PFSK-1 (cell line): Measurements from ENCODE around the gene HTR1B.

Experiments used
- FOXP2 ChIP-seq: optimal IDR thresholded peaks from 2 replicates; pipeline ENCODE3; 2011; ENCODE audit warnings: borderline replicate concordance, control low read depth, inconsistent platforms; ENCODE audit not compliant: insufficient read depth; ENCODE audit errors: extremely low read length, extremely low read depth
- POLR2AphosphoS5 ChIP-seq: IDR thresholded peaks from 2 replicates; pipeline ENCODE4 v1.6.1; 2012; ENCODE audit warnings: low read depth, mild to moderate bottlenecking, control low read depth, low read length, moderate library complexity
- SIN3A ChIP-seq: IDR thresholded peaks from 2 replicates; pipeline ENCODE4 v1.6.1; 2012; ENCODE audit warnings: mild to moderate bottlenecking, low read length, moderate library complexity, borderline replicate concordance; ENCODE audit not compliant: insufficient read depth
- TAF1 ChIP-seq: IDR thresholded peaks from 2 replicates; pipeline ENCODE4 v1.6.1; 2012; ENCODE audit warnings: low read length, control low read depth, borderline replicate concordance; ENCODE audit not compliant: insufficient read depth
- TF ChIP-seq, protein P1 (sequence below), 2 experiments: IDR thresholded peaks; 2 replicates each; pipeline versions ENCODE4 v1.6.1 to v1.8.0; 2011 to 2012; ENCODE audit warnings: low read depth in 2 of 2, low read length in 2 of 2, control low read depth in 1 of 2, inconsistent platforms in 1 of 2, mild to moderate bottlenecking in 1 of 2, moderate library complexity in 1 of 2; ENCODE audit not compliant: insufficient read depth in 1 of 2

HTR1B gene

DNA sequence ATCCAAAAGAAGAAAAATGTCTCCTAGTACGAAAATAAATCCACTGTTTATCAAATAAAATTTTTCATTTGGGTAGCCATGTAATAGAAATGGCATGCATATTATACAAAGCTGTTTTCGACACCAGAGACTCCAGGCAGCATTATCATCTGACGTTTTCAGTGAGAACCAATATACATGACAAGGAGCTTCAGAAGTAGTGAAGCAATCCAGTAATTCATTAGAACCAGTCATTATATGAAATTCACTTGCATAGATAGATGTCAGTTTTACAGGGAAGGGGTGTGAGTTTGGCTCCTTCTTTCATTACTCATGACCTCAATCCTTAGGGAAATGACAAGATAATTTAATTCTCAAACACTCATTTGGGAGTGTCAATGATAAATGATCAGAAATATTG, 14.7 kb downstream of the HTR1B start:
- TF ChIP-seq TAF1 = no peak
- TF ChIP-seq, protein P1, sequence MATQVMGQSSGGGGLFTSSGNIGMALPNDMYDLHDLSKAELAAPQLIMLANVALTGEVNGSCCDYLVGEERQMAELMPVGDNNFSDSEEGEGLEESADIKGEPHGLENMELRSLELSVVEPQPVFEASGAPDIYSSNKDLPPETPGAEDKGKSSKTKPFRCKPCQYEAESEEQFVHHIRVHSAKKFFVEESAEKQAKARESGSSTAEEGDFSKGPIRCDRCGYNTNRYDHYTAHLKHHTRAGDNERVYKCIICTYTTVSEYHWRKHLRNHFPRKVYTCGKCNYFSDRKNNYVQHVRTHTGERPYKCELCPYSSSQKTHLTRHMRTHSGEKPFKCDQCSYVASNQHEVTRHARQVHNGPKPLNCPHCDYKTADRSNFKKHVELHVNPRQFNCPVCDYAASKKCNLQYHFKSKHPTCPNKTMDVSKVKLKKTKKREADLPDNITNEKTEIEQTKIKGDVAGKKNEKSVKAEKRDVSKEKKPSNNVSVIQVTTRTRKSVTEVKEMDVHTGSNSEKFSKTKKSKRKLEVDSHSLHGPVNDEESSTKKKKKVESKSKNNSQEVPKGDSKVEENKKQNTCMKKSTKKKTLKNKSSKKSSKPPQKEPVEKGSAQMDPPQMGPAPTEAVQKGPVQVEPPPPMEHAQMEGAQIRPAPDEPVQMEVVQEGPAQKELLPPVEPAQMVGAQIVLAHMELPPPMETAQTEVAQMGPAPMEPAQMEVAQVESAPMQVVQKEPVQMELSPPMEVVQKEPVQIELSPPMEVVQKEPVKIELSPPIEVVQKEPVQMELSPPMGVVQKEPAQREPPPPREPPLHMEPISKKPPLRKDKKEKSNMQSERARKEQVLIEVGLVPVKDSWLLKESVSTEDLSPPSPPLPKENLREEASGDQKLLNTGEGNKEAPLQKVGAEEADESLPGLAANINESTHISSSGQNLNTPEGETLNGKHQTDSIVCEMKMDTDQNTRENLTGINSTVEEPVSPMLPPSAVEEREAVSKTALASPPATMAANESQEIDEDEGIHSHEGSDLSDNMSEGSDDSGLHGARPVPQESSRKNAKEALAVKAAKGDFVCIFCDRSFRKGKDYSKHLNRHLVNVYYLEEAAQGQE (IDR thresholded peaks at IDR 0.05; ENCODE audit: insufficient read depth in 1 of 2, low read depth in 2 of 2, low read length in 2 of 2) = no peak
- TF ChIP-seq FOXP2 = no peak
- TF ChIP-seq SIN3A = no peak
- no peak for TF ChIP-seq POLR2AphosphoS5

DNA sequence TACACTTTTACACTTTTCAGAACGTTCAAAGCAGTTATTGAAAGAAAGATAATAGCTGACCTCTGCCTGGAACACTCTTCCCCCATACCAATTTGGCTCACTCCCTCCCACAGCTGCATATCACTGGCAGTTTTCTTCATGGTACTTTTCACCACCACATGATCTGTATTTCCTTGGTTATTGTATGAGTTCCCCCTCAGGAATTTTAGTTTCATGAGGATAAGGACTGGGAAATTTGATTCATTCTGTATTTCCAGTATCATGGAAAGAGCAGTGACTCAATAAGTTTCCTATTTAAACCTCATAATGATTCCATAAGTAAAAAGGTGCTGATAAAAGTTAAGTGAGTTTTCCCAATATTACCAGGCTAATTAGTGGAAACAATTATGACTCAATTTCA, 16.0 kb downstream of the HTR1B start:
- TF ChIP-seq POLR2AphosphoS5 = no peak
- TF ChIP-seq SIN3A = no peak
- TF ChIP-seq, protein P1 (IDR thresholded peaks at IDR 0.05; ENCODE audit: insufficient read depth in 1 of 2, low read depth in 2 of 2, low read length in 2 of 2) = no peak
- TF ChIP-seq FOXP2 = no peak
- no peak for TF ChIP-seq TAF1

DNA sequence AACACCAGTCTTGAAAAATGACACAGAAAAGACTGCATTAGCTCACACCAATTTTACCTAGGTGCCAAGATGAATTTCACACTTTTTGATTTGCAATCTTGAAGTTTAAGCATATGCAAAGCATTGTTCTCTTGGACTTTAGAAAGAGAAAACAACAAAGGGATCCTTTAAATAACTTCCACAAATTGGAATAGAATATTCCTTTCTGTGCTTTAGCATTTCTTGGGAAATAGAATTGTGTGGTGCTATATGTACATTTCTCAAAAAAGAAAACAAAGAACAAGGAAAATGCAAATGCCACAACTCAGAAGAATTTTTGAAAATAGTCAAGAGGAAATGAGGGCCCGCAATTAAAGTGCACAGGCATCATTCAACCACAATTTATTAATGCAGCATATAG, 17.0 kb downstream of the HTR1B start:
- TF ChIP-seq POLR2AphosphoS5 (no peak), TAF1 (no peak), SIN3A (no peak), FOXP2 (no peak)
- TF ChIP-seq, protein P1 (IDR thresholded peaks at IDR 0.05; ENCODE audit: insufficient read depth in 1 of 2, low read depth in 2 of 2, low read length in 2 of 2) = no peak

DNA sequence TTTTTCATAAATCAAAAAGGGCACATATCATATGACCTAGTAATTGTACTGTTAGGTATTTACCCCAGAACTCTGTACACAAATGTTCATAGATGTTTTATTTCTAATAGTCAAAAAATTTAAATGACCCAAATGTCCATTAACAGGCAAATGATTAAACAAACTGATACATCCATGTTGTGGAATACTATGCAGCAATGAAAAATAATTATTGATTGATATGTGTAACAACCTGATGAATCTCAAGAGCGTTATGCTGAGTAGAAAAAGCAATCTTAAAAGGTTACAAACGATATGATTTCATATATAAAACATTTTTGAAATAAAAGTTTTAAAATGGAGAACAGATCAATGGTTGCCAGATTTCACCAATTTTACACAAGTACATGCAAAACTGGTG, 18.1 kb downstream of the HTR1B start:
- TF ChIP-seq POLR2AphosphoS5 (no peak), FOXP2 (no peak), SIN3A (no peak), TAF1 (no peak)
- TF ChIP-seq, protein P1 (IDR thresholded peaks at IDR 0.05; ENCODE audit: insufficient read depth in 1 of 2, low read depth in 2 of 2, low read length in 2 of 2) = no peak

DNA sequence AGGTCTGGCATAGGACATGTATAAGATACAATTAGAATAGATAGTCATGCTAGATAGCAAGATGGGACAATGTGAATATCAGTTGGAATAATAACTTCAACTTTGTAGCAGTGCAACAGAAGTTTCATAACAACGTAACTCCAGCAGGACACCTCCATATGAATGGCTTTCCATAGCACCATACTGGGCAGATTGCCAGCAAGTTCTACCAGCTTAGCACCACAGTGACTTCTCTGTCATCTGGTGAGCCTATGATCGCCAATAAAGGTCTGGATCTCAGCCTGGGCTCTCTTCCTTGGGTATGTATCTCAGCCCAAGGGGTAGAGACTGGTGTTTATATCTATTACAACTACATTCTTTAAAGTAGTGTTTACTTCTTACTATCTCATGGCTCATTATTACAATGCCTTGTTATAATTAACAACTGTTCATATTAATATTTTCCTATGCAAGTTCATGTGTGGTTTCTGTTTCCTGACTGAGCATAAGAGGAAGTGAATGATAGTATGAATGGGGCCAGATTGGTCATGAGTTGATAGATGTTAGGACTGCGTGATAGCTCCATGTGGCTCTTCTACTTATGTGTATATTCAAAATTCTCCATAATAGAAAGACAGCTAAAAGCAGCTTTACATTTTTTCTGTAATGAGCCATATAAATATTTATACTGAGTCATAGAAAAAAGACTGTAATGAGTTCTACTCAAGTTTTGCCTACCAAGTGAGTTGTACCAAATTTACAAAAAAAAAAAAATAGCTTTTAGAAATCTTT, 22.9 kb downstream of the HTR1B start:
- TF ChIP-seq TAF1 (no peak), SIN3A (no peak), FOXP2 (no peak), POLR2AphosphoS5 (no peak)
- TF ChIP-seq, protein P1 (IDR thresholded peaks at IDR 0.05; ENCODE audit: insufficient read depth in 1 of 2, low read depth in 2 of 2, low read length in 2 of 2) = no peak
